ENCODE results near the gene C19orf85. TPM values are rescaled to one million over a fixed set of nuclear protein-coding genes. Genes with fewer than 3 reads are reported as not detected.
A peak's percentile ranks its signal among the peaks of the same experiment; 100 is the strongest.

C19orf85 gene
- total RNA-seq, 4 donors from 2014 or later = not detected

GRCh38 chr19:55453511-55454260 is 10.9 kb downstream of the C19orf85 start:
- Histone ChIP-seq H3K4me3 (no peak overlapping the region), H3K27ac (no peak overlapping the region), H3K4me1 (peaks cover 0 to 29% (median 14%) of the 10 kb centered on the region in 3 donors), H3K36me3 (peaks cover 0 to 26% of the 10 kb centered on the region in 2 donors), H3K9me3 (no peaks in the 10 kb centered on the region), H3K27me3 (peaks cover 40% of the 10 kb centered on the region)
- TF ChIP-seq POLR2AphosphoS5 (IDR thresholded peaks at IDR 0.05) (no peak), CTCF (IDR thresholded peaks at IDR 0.05) (no peak), POLR2A (IDR thresholded peaks at IDR 0.05) (no peak), EP300 (IDR thresholded peaks at IDR 0.05) (no peak)
- ATAC-seq = no peak
- 92 to 94% methylated on average over 8 to 10 of the region's 12 CpGs for WGBS, 2 donors (ENCODE audit: low coverage in 1 of 2)

GRCh38 chr19:55452749-55453346 is 11.7 kb downstream of the C19orf85 start:
- Histone ChIP-seq H3K9me3 (no peaks in the 10 kb centered on the region), H3K4me1 (peaks cover 0 to 25% (median 14%) of the 10 kb centered on the region in 3 donors), H3K27me3 (peaks cover 40% of the 10 kb centered on the region), H3K27ac (no peak overlapping the region), H3K36me3 (peaks cover 0 to 26% of the 10 kb centered on the region in 2 donors), H3K4me3 (peak overlapping the region in 1 of 2 donors; percentile 33)
- ATAC-seq = peak; percentile 79
- no CpG with 5 or more reads among the region's 34 CpGs for WGBS, 2 donors (ENCODE audit: low coverage in 1 of 2)
- TF ChIP-seq POLR2AphosphoS5 (IDR thresholded peaks at IDR 0.05) = no peak

- Histone ChIP-seq H3K9me3 (no peaks in the 10 kb centered on the region), H3K27ac (no peak overlapping the region), H3K27me3 (peaks cover 46% of the 10 kb centered on the region), H3K4me3 (peak overlapping the region in 1 of 2 donors; percentile 33), H3K36me3 (peaks cover 0 to 25% of the 10 kb centered on the region in 2 donors), H3K4me1 (peaks cover 0 to 25% (median 14%) of the 10 kb centered on the region in 3 donors)
- TF ChIP-seq EP300 (IDR thresholded peaks at IDR 0.05) (no peak), POLR2AphosphoS5 (IDR thresholded peaks at IDR 0.05) (no peak), POLR2A (IDR thresholded peaks at IDR 0.05) (no peak), CTCF (IDR thresholded peaks at IDR 0.05) (no peak)
- WGBS, 2 donors (ENCODE audit: low coverage in 1 of 2) = 0% methylated on average over 5 of the region's 57 CpGs; no CpG with 5 or more reads in 1 of the 2 donors
- no peak for ATAC-seq
Measured at GRCh38 chr19:55451965-55452748, 12.4 kb downstream of the C19orf85 start.

GRCh38 chr19:55451163-55451964 is 13.2 kb downstream of the C19orf85 start:
- Histone ChIP-seq H3K27ac (no peak overlapping the region), H3K9me3 (no peaks in the 10 kb centered on the region), H3K4me3 (peak overlapping the region in 1 of 2 donors; percentile 25), H3K27me3 (peaks cover 54% of the 10 kb centered on the region), H3K4me1 (peaks cover 0 to 25% (median 14%) of the 10 kb centered on the region in 3 donors), H3K36me3 (peaks cover 0 to 18% of the 10 kb centered on the region in 2 donors)
- TF ChIP-seq EP300 (IDR thresholded peaks at IDR 0.05) (no peak), POLR2A (IDR thresholded peaks at IDR 0.05) (no peak), CTCF (IDR thresholded peaks at IDR 0.05) (no peak), POLR2AphosphoS5 (IDR thresholded peaks at IDR 0.05) (no peak)
- no peak for ATAC-seq
- WGBS, 2 donors (ENCODE audit: low coverage in 1 of 2) = 2 to 4% methylated on average over 11 to 12 of the region's 80 CpGs

All from gastroesophageal sphincter (tissue), 4 donors.